NCI-H748 (cell line): ENCODE results near the gene MBNL1.
"Not testable (repeated sequence)": the region's sequence is repeated elsewhere in the genome, so short reads cannot be mapped to it uniquely, and the experiment has no call there.

Experiments
- DNase-seq: peaks from one replicate; lab custom pipeline; 2025; ENCODE audit not compliant: unreplicated experiment; lab: John Stamatoyannopoulos, UW

The MBNL1 gene

GRCh38 chr3:152440243-152440642, 171.5 kb downstream of the MBNL1 start:
- not testable (repeated sequence) for DNase-seq

- no peak for DNase-seq
Measured at GRCh38 chr3:152443212-152444023, 174.7 kb downstream of the MBNL1 start.

- peak; percentile 33 for DNase-seq
Measured at GRCh38 chr3:152444029-152444641, 175.4 kb downstream of the MBNL1 start.

GRCh38 chr3:152445212-152445611, 176.5 kb downstream of the MBNL1 start:
- DNase-seq: no peak

- DNase-seq: no peak
Measured at GRCh38 chr3:152446495-152446894, 177.8 kb downstream of the MBNL1 start.

GRCh38 chr3:152447511-152447910, 178.8 kb downstream of the MBNL1 start:
- no peak for DNase-seq

- DNase-seq: no peak
Measured at GRCh38 chr3:152448091-152448490, 179.4 kb downstream of the MBNL1 start.

GRCh38 chr3:152452318-152452717, 183.6 kb downstream of the MBNL1 start:
- DNase-seq: no peak

GRCh38 chr3:152454076-152454875, 185.5 kb downstream of the MBNL1 start:
- no peak for DNase-seq

GRCh38 chr3:152455989-152456388, 187.3 kb downstream of the MBNL1 start:
- DNase-seq: no peak

GRCh38 chr3:152457500-152458375, 189.0 kb downstream of the MBNL1 start:
- DNase-seq: no peak

- DNase-seq: no peak
Measured at GRCh38 chr3:152458376-152459117, 189.8 kb downstream of the MBNL1 start.

GRCh38 chr3:152459118-152459515, 190.4 kb downstream of the MBNL1 start:
- DNase-seq: no peak

- no peak for DNase-seq
Measured at GRCh38 chr3:152459572-152459971, 190.8 kb downstream of the MBNL1 start.

GRCh38 chr3:152460936-152461335, 192.2 kb downstream of the MBNL1 start:
- DNase-seq: peak; percentile 15

- DNase-seq: no peak
Measured at GRCh38 chr3:152461460-152461859, 192.7 kb downstream of the MBNL1 start.

- DNase-seq: peak; percentile 6
Measured at GRCh38 chr3:152466784-152467183, 198.1 kb downstream of the MBNL1 start.

- no peak for DNase-seq
Measured at GRCh38 chr3:152469248-152470025, 200.7 kb downstream of the MBNL1 start.

GRCh38 chr3:152470095-152470494, 201.4 kb downstream of the MBNL1 start:
- DNase-seq: no peak
